ENCODE measurements around the gene RHBDF2.
A peak's percentile ranks its signal among the peaks of the same experiment; 100 is the strongest.

The RHBDF2 gene

GRCh38 chr17:76544546-76545365 is 43.5 kb upstream of the RHBDF2 start:
- H3K4me2 ChIP-seq, result peak overlapping the region; percentile 91
- no peaks in the 10 kb centered on the region for H3K9me3 ChIP-seq
- peak overlapping the region; percentile 15; the same call in 1 of the 2 replicates for H3K27ac ChIP-seq
- H3K9ac ChIP-seq, result peak overlapping the region; percentile 44; the same call in 1 of the 2 replicates
- no peak for TF ChIP-seq Cebpa-rat (IDR thresholded peaks at IDR 0.05)
- H3K36me3 ChIP-seq, result no peaks in the 10 kb centered on the region
- H3K4me3 ChIP-seq, result 0 out of 2 replicates have a peak overlapping the region, but pooled peaks have one; percentile 9
- H3K27me3 ChIP-seq, result peaks cover 48% of the 10 kb centered on the region
- peaks cover 100% of the 10 kb centered on the region for H3K4me1 ChIP-seq
- H4K20me1 ChIP-seq, result no peaks in the 10 kb centered on the region

- Histone ChIP-seq H3K4me2 (peak overlapping the region; percentile 91), H3K4me3 (0 out of 2 replicates have a peak overlapping the region, but pooled peaks have one; percentile 9)
- TF ChIP-seq Cebpa-rat (IDR thresholded peaks at IDR 0.05), result no peak
These were observed 42.8 kb upstream of the RHBDF2 start for GRCh38 chr17:76543826-76544545.

GRCh38 chr17:76543482-76543825 is 42.2 kb upstream of the RHBDF2 start:
- H3K4me2 ChIP-seq, result peak overlapping the region; percentile 91
- H3K36me3 ChIP-seq, result no peaks in the 10 kb centered on the region
- no peak overlapping the region for H3K27ac ChIP-seq
- TF ChIP-seq Cebpa-rat (IDR thresholded peaks at IDR 0.05), result no peak
- no peak overlapping the region; the same call in 1 of the 2 replicates for H3K9ac ChIP-seq
- no peak overlapping the region for H3K4me3 ChIP-seq
- H3K9me3 ChIP-seq, result no peaks in the 10 kb centered on the region
- peaks cover 100% of the 10 kb centered on the region for H3K4me1 ChIP-seq
- no peaks in the 10 kb centered on the region for H4K20me1 ChIP-seq
- H3K27me3 ChIP-seq, result peaks cover 61% of the 10 kb centered on the region

More at GRCh38 chr17:76543826-76544545, 42.8 kb upstream of the RHBDF2 start:
- H3K27ac ChIP-seq, result peak overlapping the region; percentile 15; the same call in 1 of the 2 replicates
- H3K36me3 ChIP-seq, result no peaks in the 10 kb centered on the region
- no peaks in the 10 kb centered on the region for H3K9me3 ChIP-seq
- peaks cover 56% of the 10 kb centered on the region for H3K27me3 ChIP-seq
- H3K9ac ChIP-seq, result peak overlapping the region; percentile 44; the same call in 1 of the 2 replicates
- no peaks in the 10 kb centered on the region for H4K20me1 ChIP-seq
- peaks cover 100% of the 10 kb centered on the region for H3K4me1 ChIP-seq

- H3K4me2 ChIP-seq, result peak overlapping the region; percentile 91
- H3K4me1 ChIP-seq, result peaks cover 100% of the 10 kb centered on the region
These were observed 41.8 kb upstream of the RHBDF2 start for GRCh38 chr17:76542984-76543383.

GRCh38 chr17:76542566-76542971 is 41.3 kb upstream of the RHBDF2 start:
- H3K27me3 ChIP-seq, result peaks cover 70% of the 10 kb centered on the region
- no peak overlapping the region for H3K27ac ChIP-seq
- H3K4me2 ChIP-seq, result peak overlapping the region; percentile 91
- H3K9ac ChIP-seq, result no peak overlapping the region
- H3K36me3 ChIP-seq, result no peaks in the 10 kb centered on the region
- TF ChIP-seq Cebpa-rat (IDR thresholded peaks at IDR 0.05), result no peak
- H3K4me3 ChIP-seq, result no peak overlapping the region
- H3K4me1 ChIP-seq, result peaks cover 99% of the 10 kb centered on the region
- H3K9me3 ChIP-seq, result no peaks in the 10 kb centered on the region
- H4K20me1 ChIP-seq, result no peaks in the 10 kb centered on the region

More at GRCh38 chr17:76542984-76543383, 41.8 kb upstream of the RHBDF2 start:
- Histone ChIP-seq H3K4me3 (no peak overlapping the region), H3K36me3 (no peaks in the 10 kb centered on the region), H4K20me1 (no peaks in the 10 kb centered on the region), H3K9ac (no peak overlapping the region), H3K9me3 (no peaks in the 10 kb centered on the region), H3K27me3 (peaks cover 66% of the 10 kb centered on the region), H3K27ac (no peak overlapping the region)
- TF ChIP-seq Cebpa-rat (IDR thresholded peaks at IDR 0.05), result no peak

GRCh38 chr17:76541739-76542454 is 40.7 kb upstream of the RHBDF2 start:
- Histone ChIP-seq H3K9ac (no peak overlapping the region), H3K27me3 (peaks cover 77% of the 10 kb centered on the region), H3K27ac (no peak overlapping the region), H3K4me1 (peaks cover 97% of the 10 kb centered on the region), H3K9me3 (no peaks in the 10 kb centered on the region), H3K4me2 (peak overlapping the region; percentile 91), H4K20me1 (no peaks in the 10 kb centered on the region), H3K36me3 (no peaks in the 10 kb centered on the region), H3K4me3 (no peak overlapping the region)
- no peak for TF ChIP-seq Cebpa-rat (IDR thresholded peaks at IDR 0.05)

GRCh38 chr17:76540381-76541300 is 39.4 kb upstream of the RHBDF2 start:
- TF ChIP-seq Cebpa-rat (IDR thresholded peaks at IDR 0.05), result no peak
- Histone ChIP-seq H3K4me1 (peaks cover 97% of the 10 kb centered on the region), H3K9me3 (no peaks in the 10 kb centered on the region), H4K20me1 (no peaks in the 10 kb centered on the region), H3K36me3 (no peaks in the 10 kb centered on the region), H3K27ac (no peak overlapping the region), H3K4me3 (peak overlapping the region; percentile 37; the same call in 1 of the 2 replicates), H3K27me3 (peaks cover 81% of the 10 kb centered on the region), H3K4me2 (peak overlapping the region; percentile 91), H3K9ac (peak overlapping the region; percentile 32; the same call in 1 of the 2 replicates)

GRCh38 chr17:76539631-76540271 is 38.5 kb upstream of the RHBDF2 start, which contains the start of gene PRCD:
Gene PRCD, plus strand, starts transcription at chr17:76540044. Its CDS starts 98 bp downstream, at chr17:76540142.
- H3K36me3 ChIP-seq, result no peaks in the 10 kb centered on the region
- H3K4me3 ChIP-seq, result peak within 1 kb of the TSS; percentile 70
- no peaks in the 10 kb centered on the region for H4K20me1 ChIP-seq
- H3K9me3 ChIP-seq, result no peaks in the 10 kb centered on the region
- peaks cover 74% of the 10 kb centered on the region for H3K27me3 ChIP-seq
- peak within 1 kb of the TSS; percentile 32; the same call in 1 of the 2 replicates for H3K9ac ChIP-seq
- peak within 1 kb of the TSS; percentile 98 for H3K4me2 ChIP-seq
- no peak within 1 kb of the TSS for H3K27ac ChIP-seq
- H3K4me1 ChIP-seq, result peaks cover 97% of the 10 kb centered on the region
- TF ChIP-seq Cebpa-rat (IDR thresholded peaks at IDR 0.05), result no peak

Measured in BLaER1 (cell line).